NCI-H2196 (cell line): Measurements from ENCODE around the gene CHRND.
"Not testable (repeated sequence)": the region's sequence is repeated elsewhere in the genome, so short reads cannot be mapped to it uniquely, and the experiment has no call there.

Experiments
- DNase-seq: peaks from one replicate; lab custom pipeline; 2025; ENCODE audit not compliant: unreplicated experiment; lab: John Stamatoyannopoulos, UW

Gene CHRND

GRCh38 chr2:232524771-232525170, 1.2 kb upstream of the CHRND start:
- no peak for DNase-seq

GRCh38 chr2:232525199-232525598, 761 bp upstream of the CHRND start:
- DNase-seq: no peak

GRCh38 chr2:232526372-232526941, 497 bp downstream of the CHRND start:
- DNase-seq: no peak

- no peak for DNase-seq
Observed at GRCh38 chr2:232527905-232528470, 2.0 kb downstream of the CHRND start.

GRCh38 chr2:232528746-232529460, 2.9 kb downstream of the CHRND start:
- DNase-seq: no peak

GRCh38 chr2:232529806-232530547, 4.0 kb downstream of the CHRND start:
- DNase-seq: no peak

GRCh38 chr2:232530626-232531260, 4.8 kb downstream of the CHRND start:
- DNase-seq: no peak

- DNase-seq: no peak
Observed at GRCh38 chr2:232532419-232532818, 6.5 kb downstream of the CHRND start.

- not testable (repeated sequence) for DNase-seq
Observed at GRCh38 chr2:232532821-232533220, 6.9 kb downstream of the CHRND start.

- no peak for DNase-seq
Observed at GRCh38 chr2:232533944-232534710, 8.2 kb downstream of the CHRND start.

- DNase-seq: no peak
Observed at GRCh38 chr2:232534940-232535651, 9.1 kb downstream of the CHRND start.

GRCh38 chr2:232535761-232536530, 10.0 kb downstream of the CHRND start:
- no peak for DNase-seq

- no peak for DNase-seq
Observed at GRCh38 chr2:232537079-232537478, 11.1 kb downstream of the CHRND start.

- no peak for DNase-seq
Observed at GRCh38 chr2:232537499-232537898, 11.5 kb downstream of the CHRND start.

GRCh38 chr2:232538671-232539070, 12.7 kb downstream of the CHRND start:
- DNase-seq: no peak

GRCh38 chr2:232539298-232540231, 13.6 kb downstream of the CHRND start, which contains the start of gene CHRNG:
CHRNG (plus strand) TSS chr2:232539692; CDS start chr2:232539748, 56 bp downstream.
- no peak for DNase-seq

- no peak for DNase-seq
Observed at GRCh38 chr2:232540441-232541041, 14.6 kb downstream of the CHRND start.
